SK-N-SH (cell line): Measurements from ENCODE around the gene POLR1H. TPM values are rescaled to one million over a fixed set of nuclear protein-coding genes. Genes with fewer than 3 reads are reported as not detected.

Source experiments
- CTCF ChIA-PET: fragments of 300-600, 350-600 bp; formaldehyde crosslinking; extraction: SDS; loops from one replicate; lab custom pipeline; 2021; lab: Yijun Ruan, JAX
- POLR2A ChIA-PET: fragments of 350-600 bp; sonication (Branson Sonifier 250); formaldehyde crosslinking; extraction: SDS; loops from one replicate; lab custom pipeline; 2020; ENCODE audit warnings: antibody characterized with exemption, inconsistent platforms; lab: Yijun Ruan, JAX
- DNase-seq: peaks from one replicate; pipeline ENCODE4 v3.0.0; 2012
- H2AFZ ChIP-seq: fragments of 200-600 bp; sonication (generic); 2 replicates; pipeline ENCODE4 v1.8.1; 2016; ENCODE audit warnings: antibody characterized with exemption, mild to moderate bottlenecking, low read depth
- H3F3A ChIP-seq: fragments of 200-600 bp; sonication (generic); replicated peaks from 2 replicates; pipeline ENCODE3; 2016; ENCODE audit warnings: antibody characterized with exemption, mild to moderate bottlenecking; ENCODE audit not compliant: insufficient read depth
- H3K27ac ChIP-seq, 2 experiments: fragments of 200-500 bp in 1 of 2; fragments of 200-600 bp in 1 of 2; sonication (Bioruptor generic) in 1 of 2; sonication (generic), shearing (Covaris generic) in 1 of 2; 2 replicates each; pipeline versions ENCODE4 v1.5.1 to v1.6.1; 2014 to 2016; ENCODE audit warnings: low read depth in 2 of 2, inconsistent platforms in 1 of 2, low read length in 1 of 2, mild to moderate bottlenecking in 1 of 2, mixed read lengths in 1 of 2
- H3K27me3 ChIP-seq: fragments of 200-600 bp; sonication (generic), shearing (Covaris generic); 2 replicates; pipeline ENCODE4 v1.6.1; 2016; ENCODE audit warnings: mixed run types; ENCODE audit not compliant: insufficient read depth
- H3K36me3 ChIP-seq, 2 experiments: fragments of 200-500 bp in 1 of 2; fragments of 200-600 bp in 1 of 2; sonication (Bioruptor generic) in 1 of 2; sonication (generic) in 1 of 2; replicated peaks in 1 of 2; 2 replicates each; pipeline versions ENCODE3 to v1.5.1; 2014 to 2016; ENCODE audit warnings: low read length in 1 of 2, mild to moderate bottlenecking in 1 of 2; ENCODE audit not compliant: insufficient read depth in 2 of 2, control insufficient read depth in 1 of 2
- H3K4me1 ChIP-seq, 2 experiments: fragments of 200-500 bp in 1 of 2; fragments of 200-600 bp in 1 of 2; sonication (Bioruptor generic) in 1 of 2; sonication (generic), shearing (Covaris generic) in 1 of 2; 2 replicates each; pipeline versions ENCODE4 v1.5.1 to v1.6.1; 2014 to 2016; ENCODE audit warnings: low read depth in 1 of 2, low read length in 1 of 2, mixed run types in 1 of 2; ENCODE audit not compliant: insufficient read depth in 2 of 2, control insufficient read depth in 1 of 2
- H3K4me2 ChIP-seq: fragments of 200-600 bp; sonication (generic), shearing (Covaris generic); 2 replicates; pipeline ENCODE4 v1.6.1; 2017; ENCODE audit warnings: mixed run types
- H3K4me3 ChIP-seq, 2 experiments: fragments of 200-500 bp in 1 of 2; fragments of 200-600 bp in 1 of 2; sonication (Bioruptor generic) in 1 of 2; sonication (generic), shearing (Covaris generic) in 1 of 2; 2 replicates each; pipeline versions ENCODE4 v1.5.1 to v1.8.1; 2014 to 2016; ENCODE audit warnings: low read depth in 2 of 2, inconsistent platforms in 1 of 2, low read length in 1 of 2, mild to moderate bottlenecking in 1 of 2, mixed read lengths in 1 of 2, moderate library complexity in 1 of 2
- H3K79me2 ChIP-seq: fragments of 200-600 bp; sonication (generic); 2 replicates; pipeline ENCODE4 v1.8.1; 2017; ENCODE audit warnings: mild to moderate bottlenecking; ENCODE audit not compliant: insufficient read depth
- H3K9ac ChIP-seq: fragments of 200-600 bp; sonication (generic); 2 replicates; pipeline ENCODE4 v1.6.1; 2017; ENCODE audit warnings: mixed run types
- H3K9me2 ChIP-seq: fragments of 200-600 bp; sonication (generic); 2 replicates; pipeline ENCODE4 v1.6.1; 2017; ENCODE audit warnings: mixed run types
- H3K9me3 ChIP-seq: fragments of 200-600 bp; sonication (generic); 2 replicates; pipeline ENCODE4 v1.6.1; 2017; ENCODE audit warnings: mixed run types, mild to moderate bottlenecking, moderate library complexity
- H4K20me1 ChIP-seq: fragments of 200-600 bp; sonication (generic); 2 replicates; pipeline ENCODE4 v1.6.1; 2017; ENCODE audit warnings: mild to moderate bottlenecking, mixed run types; ENCODE audit not compliant: insufficient read depth
- CHD2 ChIP-seq: fragments of 150-350 bp; IDR thresholded peaks from 2 replicates; pipeline ENCODE4 v1.6.1; 2018; ENCODE audit warnings: low read length; ENCODE audit not compliant: partially characterized antibody
- ELF1 ChIP-seq: IDR thresholded peaks from 2 replicates; pipeline ENCODE4 v1.4.0; 2012
- FOSL2 ChIP-seq: IDR thresholded peaks from 2 replicates; pipeline ENCODE4 v1.4.0; 2012; ENCODE audit warnings: low read depth, mild to moderate bottlenecking, moderate library complexity, borderline replicate concordance
- FOXM1 ChIP-seq: IDR thresholded peaks from 2 replicates; pipeline ENCODE4 v1.4.0; 2012; ENCODE audit warnings: low read depth, mild to moderate bottlenecking
- GATA2 ChIP-seq: sonication (generic); formaldehyde crosslinking; IDR thresholded peaks from 2 replicates; pipeline ENCODE4 v1.5.0; 2020; ENCODE audit warnings: mild to moderate bottlenecking, missing genetic modification reagents
- JUND ChIP-seq: IDR thresholded peaks from 2 replicates; pipeline ENCODE4 v1.4.0; 2012
- MXI1 ChIP-seq: IDR thresholded peaks from 2 replicates; pipeline ENCODE4 v1.6.1; 2012; ENCODE audit warnings: mild to moderate bottlenecking, low read depth, low read length, improper control_type of control experiment
- NRF1 ChIP-seq: IDR thresholded peaks from 2 replicates; pipeline ENCODE4 v1.6.1; 2012; ENCODE audit warnings: low read depth, mild to moderate bottlenecking, low read length
- PBX3 ChIP-seq: IDR thresholded peaks from 2 replicates; pipeline ENCODE4; 2012
- POLR2AphosphoS5 ChIP-seq: IDR thresholded peaks from 2 replicates; pipeline ENCODE4 v1.6.1; 2012; ENCODE audit warnings: low read depth, low read length
- RAD21 ChIP-seq: IDR thresholded peaks from 2 replicates; pipeline ENCODE4 v1.6.1; 2012; ENCODE audit warnings: mild to moderate bottlenecking, low read length
- RCOR1 ChIP-seq: fragments of 150-350 bp; IDR thresholded peaks from 2 replicates; pipeline ENCODE4 v1.6.1; 2017; ENCODE audit warnings: antibody characterized with exemption, low read length
- RXRA ChIP-seq: IDR thresholded peaks from 2 replicates; pipeline ENCODE4 v1.4.0; 2012; ENCODE audit warnings: low read depth, mild to moderate bottlenecking, borderline replicate concordance
- SIN3A ChIP-seq: IDR thresholded peaks from 2 replicates; pipeline ENCODE4 v1.6.1; 2012; ENCODE audit warnings: low read depth, mild to moderate bottlenecking, low read length, moderate library complexity, borderline replicate concordance
- TEAD4 ChIP-seq: IDR thresholded peaks from 2 replicates; pipeline ENCODE4 v1.4.0; 2012; ENCODE audit warnings: mild to moderate bottlenecking, borderline replicate concordance; ENCODE audit not compliant: insufficient read depth
- WGBS: methylation state at CpG from one replicate; pipeline ENCODE4 v1.1.6; 2017; ENCODE audit warnings: low lambda C conversion rate; 5-methylcytosine and 5-hydroxymethylcytosine counted together
- polyA plus RNA-seq, 3 experiments: library from polyadenylated mRNA; depleted of rRNA; stranded (reverse); fragments of >200 nt; gene quantifications; 2 replicates each; pipeline ENCODE4 v1.2.3, GENCODE V29; 2012
- TF ChIP-seq, protein P1 (sequence below): IDR thresholded peaks from 2 replicates; pipeline ENCODE4 v1.4.0; 2012; ENCODE audit warnings: low read depth, borderline replicate concordance
- TF ChIP-seq, protein P2 (sequence below): IDR thresholded peaks from 2 replicates; pipeline ENCODE4 v1.4.0; 2012; ENCODE audit warnings: low read depth, borderline replicate concordance

Gene POLR1H
- polyA plus RNA-seq, 1 of the 3 experiments (the other 2 are of a cell fraction): 40.6 TPM

- peaks cover 0 to 14% of the 10 kb centered on the region in 2 experiments; a peak in 2 of 4 replicates for H3K4me1 ChIP-seq
- DNase-seq: peak; percentile 89
- POLR2A ChIA-PET: no interaction called here
- no peaks in the 10 kb centered on the region for H3K27me3 ChIP-seq
- H3F3A ChIP-seq: peaks cover 6% of the 10 kb centered on the region
- peaks cover 27% of the 10 kb centered on the region for H3K79me2 ChIP-seq
- 0% methylated on average over 8 of the region's 8 CpGs for WGBS
- H4K20me1 ChIP-seq: no peaks in the 10 kb centered on the region
- TF ChIP-seq FOXM1: no peak
- no peaks in the 10 kb centered on the region for H3K9me3 ChIP-seq
- peak overlapping the region; percentile 79 for H2AFZ ChIP-seq
- H3K36me3 ChIP-seq: peaks cover 11 to 36% of the 10 kb centered on the region in 2 experiments
- peak overlapping the region; percentile 78 for H3K4me2 ChIP-seq
- H3K9me2 ChIP-seq: no peaks in the 10 kb centered on the region
- peak overlapping the region; percentile 84 to 89 for H3K27ac ChIP-seq
- CTCF ChIA-PET: interaction anchor here (1.1 to 1.6 kb wide), 2 partner anchors 10 to 63 kb away, joined by 3 to 6 read pairs; no protein-coding TSS in a partner anchor
- H3K4me3 ChIP-seq: peak overlapping the region; percentile 74 to 80
- H3K9ac ChIP-seq: peak overlapping the region; percentile 69
These were observed 6.5 kb downstream of the POLR1H start for GRCh38 chr6:30067460-30068139.

DNA sequence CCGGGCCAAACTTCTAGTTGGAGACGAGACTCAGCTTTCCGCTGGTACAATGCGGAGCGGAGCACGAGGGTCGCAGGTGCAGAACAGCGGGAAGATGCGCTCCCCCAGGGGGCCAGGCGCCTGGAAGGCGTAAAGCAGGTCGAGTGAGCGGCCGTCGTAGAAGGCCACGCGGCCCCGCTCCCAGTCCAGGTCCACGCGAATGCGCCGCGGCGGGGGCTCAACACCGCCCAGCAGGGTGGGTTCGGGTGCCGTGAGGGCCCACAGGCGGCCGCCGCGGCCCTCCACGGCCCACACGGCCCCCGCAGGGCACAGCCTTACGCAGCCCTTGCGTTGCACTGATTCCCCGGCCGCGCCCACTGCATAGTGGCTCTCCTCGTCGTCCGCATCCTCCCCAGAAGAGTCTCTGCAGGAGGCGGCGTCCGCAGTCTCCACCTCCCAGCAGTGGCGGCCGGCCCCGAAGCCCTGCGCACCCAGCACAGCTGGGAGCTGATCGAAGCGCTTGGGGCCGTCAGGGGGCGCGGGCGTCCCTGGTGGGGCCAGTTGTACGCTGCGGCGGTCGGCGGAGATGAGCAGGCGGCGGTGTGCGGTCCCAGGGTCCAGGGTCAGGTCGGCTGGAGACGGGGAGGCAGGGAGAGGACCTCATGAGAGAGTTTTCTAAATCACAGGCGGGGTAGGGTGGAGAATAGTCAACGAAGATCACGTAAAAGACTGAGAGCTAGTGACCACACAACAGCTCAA is 10.2 kb downstream of the POLR1H start:
- POLR2A ChIA-PET: no interaction called here
- CTCF ChIA-PET: interaction anchor here (2.2 kb wide), 1 partner anchor 60 kb away, joined by 4 read pairs; no protein-coding TSS in a partner anchor
- peaks cover 17% of the 10 kb centered on the region for H3K79me2 ChIP-seq
- peaks cover 0 to 19% of the 10 kb centered on the region in 2 experiments for H3K36me3 ChIP-seq
- no peak for TF ChIP-seq POLR2AphosphoS5
- TF ChIP-seq, protein P1, sequence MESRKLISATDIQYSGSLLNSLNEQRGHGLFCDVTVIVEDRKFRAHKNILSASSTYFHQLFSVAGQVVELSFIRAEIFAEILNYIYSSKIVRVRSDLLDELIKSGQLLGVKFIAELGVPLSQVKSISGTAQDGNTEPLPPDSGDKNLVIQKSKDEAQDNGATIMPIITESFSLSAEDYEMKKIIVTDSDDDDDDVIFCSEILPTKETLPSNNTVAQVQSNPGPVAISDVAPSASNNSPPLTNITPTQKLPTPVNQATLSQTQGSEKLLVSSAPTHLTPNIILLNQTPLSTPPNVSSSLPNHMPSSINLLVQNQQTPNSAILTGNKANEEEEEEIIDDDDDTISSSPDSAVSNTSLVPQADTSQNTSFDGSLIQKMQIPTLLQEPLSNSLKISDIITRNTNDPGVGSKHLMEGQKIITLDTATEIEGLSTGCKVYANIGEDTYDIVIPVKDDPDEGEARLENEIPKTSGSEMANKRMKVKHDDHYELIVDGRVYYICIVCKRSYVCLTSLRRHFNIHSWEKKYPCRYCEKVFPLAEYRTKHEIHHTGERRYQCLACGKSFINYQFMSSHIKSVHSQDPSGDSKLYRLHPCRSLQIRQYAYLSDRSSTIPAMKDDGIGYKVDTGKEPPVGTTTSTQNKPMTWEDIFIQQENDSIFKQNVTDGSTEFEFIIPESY: no peak
- H4K20me1 ChIP-seq: no peaks in the 10 kb centered on the region
- peak; percentile 11 for DNase-seq
- no peak overlapping the region for H3K9ac ChIP-seq
- H2AFZ ChIP-seq: no peak overlapping the region
- H3F3A ChIP-seq: no peaks in the 10 kb centered on the region
- H3K4me1 ChIP-seq: peaks cover 0 to 11% of the 10 kb centered on the region in 2 experiments; a peak in 2 of 4 replicates
- H3K9me2 ChIP-seq: no peaks in the 10 kb centered on the region
- no peak overlapping the region for H3K4me2 ChIP-seq
- no peaks in the 10 kb centered on the region for H3K27me3 ChIP-seq
- WGBS: 93% methylated on average over 52 of the region's 68 CpGs
- H3K9me3 ChIP-seq: no peaks in the 10 kb centered on the region
- no peak overlapping the region for H3K27ac ChIP-seq
- no peak overlapping the region for H3K4me3 ChIP-seq

- ChIA-PET POLR2A (no interaction called here), CTCF (no interaction called here)
- Histone ChIP-seq H3F3A (no peaks in the 10 kb centered on the region), H3K79me2 (peaks cover 17% of the 10 kb centered on the region), H3K4me1 (peaks cover 0 to 11% of the 10 kb centered on the region in 2 experiments; a peak in 2 of 4 replicates), H3K9me3 (no peaks in the 10 kb centered on the region), H3K4me3 (no peak overlapping the region), H3K9ac (no peak overlapping the region), H3K9me2 (no peaks in the 10 kb centered on the region), H3K27me3 (no peaks in the 10 kb centered on the region), H3K4me2 (no peak overlapping the region), H3K36me3 (peaks cover 0 to 19% of the 10 kb centered on the region in 2 experiments), H2AFZ (no peak overlapping the region), H4K20me1 (no peaks in the 10 kb centered on the region), H3K27ac (no peak overlapping the region)
- peak; percentile 11 for DNase-seq
- TF ChIP-seq RXRA (no peak), RCOR1 (no peak), JUND (no peak), CHD2 (no peak), MXI1 (no peak), SIN3A (no peak), FOSL2 (no peak), ELF1 (no peak), NRF1 (no peak), TEAD4 (no peak), GATA2 (CRISPR knock-in tag) (no peak), PBX3 (no peak), RAD21 (no peak)
- TF ChIP-seq, protein P2, sequence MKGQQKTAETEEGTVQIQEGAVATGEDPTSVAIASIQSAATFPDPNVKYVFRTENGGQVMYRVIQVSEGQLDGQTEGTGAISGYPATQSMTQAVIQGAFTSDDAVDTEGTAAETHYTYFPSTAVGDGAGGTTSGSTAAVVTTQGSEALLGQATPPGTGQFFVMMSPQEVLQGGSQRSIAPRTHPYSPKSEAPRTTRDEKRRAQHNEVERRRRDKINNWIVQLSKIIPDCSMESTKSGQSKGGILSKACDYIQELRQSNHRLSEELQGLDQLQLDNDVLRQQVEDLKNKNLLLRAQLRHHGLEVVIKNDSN: no peak
- 72% methylated on average over 3 of the region's 3 CpGs for WGBS
These were observed 10.8 kb downstream of the POLR1H start for GRCh38 chr6:30071858-30072257.
